Measurements from ENCODE around the gene FBN2. TPM values are rescaled to one million over a fixed set of nuclear protein-coding genes. Genes with fewer than 3 reads are reported as not detected.

Gene FBN2
- total and polyA plus RNA-seq, 12 donors, result 2.2 to 237 (median 21.6) TPM

GRCh38 chr5:128279345-128279744 is 258.7 kb downstream of the FBN2 start:
- intact Hi-C loops (cut with DNase I), result no loop called here
- no peak for TF ChIP-seq CTCF (IDR thresholded peaks at IDR 0.05)
- TF ChIP-seq POLR2A (IDR thresholded peaks at IDR 0.05), result no peak

GRCh38 chr5:128276537-128277216 is 261.4 kb downstream of the FBN2 start:
- Histone ChIP-seq H3K27me3 (no peaks in the 10 kb centered on the region), H3K4me3 (no peak overlapping the region), H3K9me3 (replicated peaks in 1 of 3) (no peaks in the 10 kb centered on the region), H3K36me3 (replicated peaks in 1 of 2) (no peaks in the 10 kb centered on the region), H3K4me1 (replicated peaks in 1 of 2) (no peaks in the 10 kb centered on the region), H3K27ac (no peak overlapping the region)
- 58 to 64% (median 59%) methylated on average over 6 of the region's 6 CpGs for WGBS, 4 donors
- intact Hi-C loops (cut with DNase I), result no loop called here
- TF ChIP-seq POLR2A (IDR thresholded peaks at IDR 0.05) (no peak), CTCF (IDR thresholded peaks at IDR 0.05) (no peak)
- no peak for DNase-seq

More at GRCh38 chr5:128279345-128279744, 258.7 kb downstream of the FBN2 start:
- H3K4me1 ChIP-seq (replicated peaks in 1 of 2), result no peaks in the 10 kb centered on the region
- H3K9me3 ChIP-seq (replicated peaks in 1 of 3), result no peaks in the 10 kb centered on the region
- DNase-seq, result no peak
- H3K27ac ChIP-seq, result no peak overlapping the region
- no peak overlapping the region for H3K4me3 ChIP-seq
- 33 to 85% (median 51%) methylated on average over 2 of the region's 2 CpGs for WGBS, 4 donors
- no peaks in the 10 kb centered on the region for H3K27me3 ChIP-seq
- H3K36me3 ChIP-seq (replicated peaks in 1 of 2), result no peaks in the 10 kb centered on the region

GRCh38 chr5:128274441-128274840 is 263.6 kb downstream of the FBN2 start:
- no peak overlapping the region for H3K4me3 ChIP-seq
- no peaks in the 10 kb centered on the region for H3K36me3 ChIP-seq (replicated peaks in 1 of 2)
- H3K9me3 ChIP-seq (replicated peaks in 1 of 3), result no peaks in the 10 kb centered on the region
- intact Hi-C loops (cut with DNase I), result no loop called here
- WGBS, 4 donors, result 89 to 95% (median 91%) methylated on average over 2 of the region's 2 CpGs
- H3K27ac ChIP-seq, result no peak overlapping the region
- no peak for TF ChIP-seq POLR2A (IDR thresholded peaks at IDR 0.05)
- no peak for TF ChIP-seq CTCF (IDR thresholded peaks at IDR 0.05)
- no peaks in the 10 kb centered on the region for H3K4me1 ChIP-seq (replicated peaks in 1 of 2)
- H3K27me3 ChIP-seq, result no peaks in the 10 kb centered on the region
- DNase-seq, result no peak

- Histone ChIP-seq H3K27me3 (no peaks in the 10 kb centered on the region), H3K4me3 (no peak overlapping the region), H3K36me3 (replicated peaks in 1 of 2) (no peaks in the 10 kb centered on the region), H3K9me3 (replicated peaks in 1 of 3) (no peaks in the 10 kb centered on the region), H3K4me1 (replicated peaks in 1 of 2) (no peaks in the 10 kb centered on the region), H3K27ac (no peak overlapping the region)
- WGBS, 4 donors, result 69 to 88% (median 80%) methylated on average over 5 of the region's 5 CpGs
- TF ChIP-seq POLR2A (IDR thresholded peaks at IDR 0.05) (no peak), CTCF (IDR thresholded peaks at IDR 0.05) (no peak)
- no peak for DNase-seq
- intact Hi-C loops (cut with DNase I), result no loop called here
These were observed 264.3 kb downstream of the FBN2 start for GRCh38 chr5:128273736-128274135.
